RWPE1 (cell line): Measurements from ENCODE around the gene ATE1.

ENCODE experiments used
- CTCF ChIA-PET: fragments of 350-600 bp; sonication (Branson Sonifier 250); formaldehyde crosslinking; extraction: SDS; loops from one replicate; lab custom pipeline; 2021; lab: Yijun Ruan, JAX
- POLR2A ChIA-PET: fragments of 400-600 bp; formaldehyde crosslinking; extraction: SDS; loops from one replicate; lab custom pipeline; 2020; ENCODE audit warnings: antibody characterized with exemption; ENCODE audit not compliant: low non-redundant PET; lab: Yijun Ruan, JAX
- DNase-seq: peaks from one replicate; pipeline ENCODE4 v3.0.0; 2012; ENCODE audit warnings: low spot score
- H3K27ac ChIP-seq: fragments of 450-650 bp; 2 replicates; pipeline ENCODE4 v1.5.1; 2017
- TF ChIP-seq, protein P1 (sequence below): fragments of 450-650 bp; conservative IDR thresholded peaks from 2 replicates; pipeline ENCODE4 v1.5.1; 2017; ENCODE audit warnings: low read depth, mild to moderate bottlenecking

ATE1 gene

DNA sequence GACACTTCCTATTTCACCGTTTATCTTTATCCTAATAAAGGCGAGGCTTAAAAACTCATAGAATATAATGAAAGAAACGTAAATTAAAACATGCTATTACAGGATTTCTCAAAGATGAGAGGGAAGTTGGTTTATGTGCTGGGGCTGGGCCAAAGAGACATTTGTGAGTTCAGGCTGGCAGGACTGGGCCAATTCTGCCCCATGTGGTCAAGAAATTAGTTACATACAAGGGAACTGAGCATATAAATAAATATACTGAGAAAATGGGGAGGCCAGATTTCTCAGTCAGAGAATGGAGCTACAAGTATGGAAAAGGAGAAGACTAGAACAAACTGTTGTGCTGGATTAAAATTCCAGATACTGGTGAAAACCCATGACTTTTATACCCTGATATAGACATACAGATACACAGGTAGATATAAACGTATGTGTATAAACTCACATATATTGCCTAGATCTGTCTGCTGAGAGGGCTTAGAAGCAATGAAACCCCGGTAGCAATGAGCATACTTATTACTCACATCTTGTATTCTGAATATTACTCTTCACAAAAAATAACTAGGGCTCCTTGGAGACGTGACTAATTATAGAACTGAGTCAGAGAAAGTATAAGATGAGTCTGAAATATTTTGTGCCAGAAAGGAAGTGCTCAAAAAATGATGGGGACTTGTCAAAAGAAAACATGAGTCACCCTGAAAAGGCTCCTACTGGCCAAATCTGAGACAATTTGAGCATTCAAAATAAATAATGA lies 173.9 kb downstream of the ATE1 start:
- POLR2A ChIA-PET = no interaction called here
- H3K27ac ChIP-seq = no peak overlapping the region
- DNase-seq = peak; percentile 87
- CTCF ChIA-PET = interaction anchor here (0.6 to 1.2 kb wide), 3 partner anchors 15 to 397 kb away, joined by 3 to 4 read pairs (median 3); no protein-coding TSS in a partner anchor
- TF ChIP-seq, protein P1, sequence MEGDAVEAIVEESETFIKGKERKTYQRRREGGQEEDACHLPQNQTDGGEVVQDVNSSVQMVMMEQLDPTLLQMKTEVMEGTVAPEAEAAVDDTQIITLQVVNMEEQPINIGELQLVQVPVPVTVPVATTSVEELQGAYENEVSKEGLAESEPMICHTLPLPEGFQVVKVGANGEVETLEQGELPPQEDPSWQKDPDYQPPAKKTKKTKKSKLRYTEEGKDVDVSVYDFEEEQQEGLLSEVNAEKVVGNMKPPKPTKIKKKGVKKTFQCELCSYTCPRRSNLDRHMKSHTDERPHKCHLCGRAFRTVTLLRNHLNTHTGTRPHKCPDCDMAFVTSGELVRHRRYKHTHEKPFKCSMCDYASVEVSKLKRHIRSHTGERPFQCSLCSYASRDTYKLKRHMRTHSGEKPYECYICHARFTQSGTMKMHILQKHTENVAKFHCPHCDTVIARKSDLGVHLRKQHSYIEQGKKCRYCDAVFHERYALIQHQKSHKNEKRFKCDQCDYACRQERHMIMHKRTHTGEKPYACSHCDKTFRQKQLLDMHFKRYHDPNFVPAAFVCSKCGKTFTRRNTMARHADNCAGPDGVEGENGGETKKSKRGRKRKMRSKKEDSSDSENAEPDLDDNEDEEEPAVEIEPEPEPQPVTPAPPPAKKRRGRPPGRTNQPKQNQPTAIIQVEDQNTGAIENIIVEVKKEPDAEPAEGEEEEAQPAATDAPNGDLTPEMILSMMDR = peak; percentile 54

DNA sequence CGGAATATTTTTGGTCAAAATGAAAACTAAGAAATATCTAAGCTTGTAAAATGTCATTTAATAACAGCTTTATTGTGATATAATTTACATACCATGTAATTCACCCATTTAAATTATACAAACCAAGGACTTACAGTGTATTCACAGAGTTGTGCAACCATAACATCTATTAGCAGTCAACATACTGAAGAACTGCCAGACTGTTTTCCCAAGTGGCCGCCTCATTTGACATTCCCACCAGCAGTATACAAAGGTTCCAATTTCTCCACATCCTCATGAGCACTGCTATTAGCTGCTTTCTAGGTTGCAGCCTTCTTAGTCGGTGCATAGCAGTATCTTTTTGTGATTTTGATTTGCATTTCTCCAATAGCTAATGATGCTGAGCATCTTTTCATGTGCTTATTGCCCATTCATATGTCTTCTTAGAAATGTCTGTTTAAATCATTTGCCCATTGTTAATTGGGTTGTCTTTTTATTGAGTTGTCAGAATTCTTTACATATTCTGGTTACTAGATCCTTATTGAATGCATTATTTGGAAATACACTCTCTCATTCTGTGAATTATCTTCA lies 176.6 kb downstream of the ATE1 start:
- H3K27ac ChIP-seq = no peak overlapping the region
- CTCF ChIA-PET = no interaction called here
- POLR2A ChIA-PET = no interaction called here
- TF ChIP-seq, protein P1 = no peak
- DNase-seq = no peak

DNA sequence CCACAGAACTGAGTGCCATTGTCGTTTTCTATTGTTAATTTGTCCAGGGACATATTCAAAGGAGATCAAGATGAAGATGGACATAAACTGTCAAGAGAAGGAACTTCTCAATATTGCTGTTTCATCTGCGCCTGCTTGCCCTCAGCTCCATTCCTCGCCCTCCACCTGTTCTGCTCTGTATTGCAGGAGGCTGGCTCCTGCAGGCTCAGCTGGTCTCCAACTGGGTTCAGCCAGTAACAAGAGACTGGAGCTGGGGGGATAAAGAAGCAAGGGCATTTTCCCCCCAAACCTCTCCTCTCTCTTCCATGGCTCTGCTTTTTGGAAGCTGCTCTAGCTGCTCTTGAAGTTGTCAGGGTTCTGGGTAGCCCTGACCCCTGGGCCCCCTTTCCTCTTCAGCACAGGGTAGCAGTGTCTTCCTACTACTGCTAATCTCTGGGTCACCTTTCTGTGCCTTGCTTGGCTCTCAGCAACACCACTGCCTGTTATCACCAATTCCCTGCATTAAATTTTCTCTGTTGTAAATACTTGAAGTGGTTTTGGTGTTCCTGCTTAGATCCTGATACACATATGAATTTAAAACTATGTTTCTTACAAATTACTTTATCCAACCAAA lies 180.6 kb downstream of the ATE1 start:
- ChIA-PET POLR2A (no interaction called here), CTCF (interaction anchor here (1.1 kb wide), 1 partner anchor 11 kb away, joined by 3 read pairs; no protein-coding TSS in a partner anchor)
- TF ChIP-seq, protein P1 = no peak
- no peak for DNase-seq
- no peak overlapping the region for H3K27ac ChIP-seq

DNA sequence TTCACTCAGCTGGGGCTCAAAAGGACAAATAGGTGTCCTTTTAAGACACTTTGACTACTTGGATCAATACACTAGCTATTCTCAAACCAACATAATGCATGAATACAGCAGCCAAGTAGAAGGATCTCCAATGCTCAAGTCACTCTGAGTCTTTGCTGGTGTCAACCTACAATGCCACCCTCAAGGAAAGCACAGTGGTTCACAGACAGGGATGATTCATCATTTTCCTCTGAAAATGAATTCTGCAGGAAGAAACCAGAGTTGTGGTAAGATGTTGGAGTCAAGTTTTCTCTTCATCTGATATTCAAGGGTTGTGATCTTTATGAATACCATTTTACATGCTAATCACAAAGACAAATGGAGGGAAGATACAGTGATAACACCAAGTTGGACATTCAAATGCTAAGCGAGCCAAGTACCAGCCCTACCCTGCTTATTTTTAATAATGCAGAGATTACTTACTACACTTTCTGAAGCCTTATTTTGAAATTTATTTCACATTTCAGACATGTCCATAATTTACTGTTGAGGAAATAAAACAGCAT lies 186.5 kb downstream of the ATE1 start:
- no peak for DNase-seq
- TF ChIP-seq, protein P1 = no peak
- no peak overlapping the region for H3K27ac ChIP-seq
- CTCF ChIA-PET = interaction anchor here (0.5 kb wide), 1 partner anchor 1309 kb away, joined by 3 read pairs; no protein-coding TSS in a partner anchor
- POLR2A ChIA-PET = no interaction called here

DNA sequence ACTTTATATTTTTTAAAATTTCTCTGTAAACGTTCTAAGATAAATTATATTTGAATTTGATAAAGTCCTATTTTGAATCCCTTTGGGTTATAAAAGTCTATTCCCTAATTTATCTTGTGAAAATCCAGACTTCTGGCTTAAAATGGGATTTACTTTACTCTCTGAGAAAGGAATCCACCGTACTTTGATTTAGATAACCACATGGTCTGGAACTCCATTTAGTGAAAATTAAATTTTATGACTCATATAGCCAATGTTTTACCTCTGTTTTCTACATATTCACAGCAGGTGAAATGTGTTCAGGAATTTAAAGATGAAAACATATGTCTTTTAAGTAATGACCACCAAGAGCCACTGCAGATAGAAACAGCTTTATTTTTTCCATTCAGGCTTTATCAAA lies 187.8 kb downstream of the ATE1 start:
- H3K27ac ChIP-seq = no peak overlapping the region
- no peak for DNase-seq
- ChIA-PET POLR2A (no interaction called here), CTCF (interaction anchor here (0.7 kb wide), 1 partner anchor 797 kb away, joined by 4 read pairs; no protein-coding TSS in a partner anchor)
- TF ChIP-seq, protein P1 = no peak

DNA sequence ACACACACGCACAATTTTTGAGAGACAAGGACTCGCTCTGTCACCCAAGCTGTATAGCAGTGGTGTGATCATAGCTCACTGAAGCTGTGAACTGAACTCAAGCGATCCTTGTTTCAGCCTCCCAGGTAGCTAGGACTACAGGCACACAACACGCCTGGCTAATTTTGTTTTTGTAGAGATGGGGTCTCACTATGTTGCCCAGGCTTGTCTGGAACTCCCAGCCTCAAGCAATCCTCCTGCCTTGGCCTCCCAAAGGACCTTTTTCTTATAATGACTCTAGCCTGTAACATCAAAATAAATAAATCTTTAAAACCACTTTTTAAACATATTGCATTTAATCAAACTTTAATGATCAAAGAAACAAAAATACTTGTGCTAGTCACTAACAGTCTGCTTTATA lies 188.7 kb downstream of the ATE1 start:
- ChIA-PET CTCF (interaction anchor here (0.7 kb wide), 1 partner anchor 796 kb away, joined by 4 read pairs; no protein-coding TSS in a partner anchor), POLR2A (no interaction called here)
- no peak for DNase-seq
- no peak overlapping the region for H3K27ac ChIP-seq
- TF ChIP-seq, protein P1 = no peak
